COLO829 (cell line): ENCODE data around the gene OR10H4.
"Not testable (repeated sequence)": the region's sequence is repeated elsewhere in the genome, so short reads cannot be mapped to it uniquely, and the experiment has no call there.

ENCODE experiments used
- DNase-seq: peaks from one replicate; pipeline ENCODE4 v3.0.0; 2012; ENCODE audit warnings: low spot score

The OR10H4 gene

GRCh38 chr19:15948223-15949058 is at the start of gene OR10H4:
Gene OR10H4, plus strand, starts transcription at chr19:15949008. Its CDS starts 0 bp downstream, at chr19:15949008.
- no peak for DNase-seq

- not testable (repeated sequence) for DNase-seq
These were observed 49.2 kb upstream of the OR10H4 start for GRCh38 chr19:15899561-15899960.

GRCh38 chr19:15900032-15900431 is 48.8 kb upstream of the OR10H4 start:
- DNase-seq: not testable (repeated sequence)

- DNase-seq: no peak
These were observed 48.3 kb upstream of the OR10H4 start for GRCh38 chr19:15900504-15900903.

- DNase-seq: no peak
These were observed 46.6 kb upstream of the OR10H4 start for GRCh38 chr19:15902254-15902653.

GRCh38 chr19:15902898-15903297 is 45.9 kb upstream of the OR10H4 start:
- not testable (repeated sequence) for DNase-seq

- DNase-seq: no peak
These were observed 43.8 kb upstream of the OR10H4 start for GRCh38 chr19:15905026-15905425.

- no peak for DNase-seq
These were observed 37.1 kb upstream of the OR10H4 start for GRCh38 chr19:15911599-15912235.

- DNase-seq: no peak
These were observed 35.4 kb upstream of the OR10H4 start for GRCh38 chr19:15913384-15913783.

GRCh38 chr19:15913830-15914229 is 35.0 kb upstream of the OR10H4 start:
- no peak for DNase-seq

GRCh38 chr19:15915109-15915508 is 33.7 kb upstream of the OR10H4 start:
- DNase-seq: no peak

- no peak for DNase-seq
These were observed 29.6 kb upstream of the OR10H4 start for GRCh38 chr19:15919243-15919642.

GRCh38 chr19:15922021-15922420 is 26.8 kb upstream of the OR10H4 start:
- no peak for DNase-seq

- no peak for DNase-seq
These were observed 25.1 kb upstream of the OR10H4 start for GRCh38 chr19:15923702-15924101.

GRCh38 chr19:15926484-15926883 is 22.3 kb upstream of the OR10H4 start:
- DNase-seq: no peak

- DNase-seq: no peak
These were observed 20.5 kb upstream of the OR10H4 start for GRCh38 chr19:15928321-15928720.

GRCh38 chr19:15933761-15934331 is 15.0 kb upstream of the OR10H4 start:
- not testable (repeated sequence) for DNase-seq

- DNase-seq: no peak
These were observed 14.3 kb upstream of the OR10H4 start, which contains the start of gene CYP4F11 for GRCh38 chr19:15934332-15935078. Gene CYP4F11, minus strand, starts transcription at chr19:15934529. Its CDS starts 121 bp downstream, at chr19:15934408.

GRCh38 chr19:15935167-15935702 is 13.6 kb upstream of the OR10H4 start:
- no peak for DNase-seq

- no peak for DNase-seq
These were observed 12.6 kb upstream of the OR10H4 start for GRCh38 chr19:15936173-15936572.

GRCh38 chr19:15936950-15937349 is 11.9 kb upstream of the OR10H4 start:
- no peak for DNase-seq

GRCh38 chr19:15937771-15938170 is 11.0 kb upstream of the OR10H4 start:
- no peak for DNase-seq
